Amniotic stem cell (primary cell): Measurements from ENCODE around the gene TPX2.
"Not testable (repeated sequence)": the region's sequence is repeated elsewhere in the genome, so short reads cannot be mapped to it uniquely, and the experiment has no call there.

ENCODE experiments used
- DNase-seq: peaks from one replicate; lab custom pipeline; 2025; lab: John Stamatoyannopoulos, UW

TPX2 gene

GRCh38 chr20:31813611-31814010, 74.5 kb downstream of the TPX2 start:
- no peak for DNase-seq

- not testable (repeated sequence) for DNase-seq
These were observed 75.1 kb downstream of the TPX2 start for GRCh38 chr20:31814142-31814541.

- DNase-seq, result no peak
These were observed 76.5 kb downstream of the TPX2 start for GRCh38 chr20:31815408-31816188.

- DNase-seq, result no peak
These were observed 77.1 kb downstream of the TPX2 start for GRCh38 chr20:31816221-31816620.

GRCh38 chr20:31817461-31817860, 78.4 kb downstream of the TPX2 start:
- no peak for DNase-seq

GRCh38 chr20:31818376-31818908, 79.4 kb downstream of the TPX2 start:
- DNase-seq, result no peak

GRCh38 chr20:31819083-31819784, 80.1 kb downstream of the TPX2 start, which contains the start of gene MYLK2:
TSS of gene MYLK2 (plus strand) at chr20:31819356. CDS start at chr20:31819581, 225 bp downstream.
- no peak for DNase-seq

GRCh38 chr20:31820228-31820627, 81.1 kb downstream of the TPX2 start:
- DNase-seq, result no peak

- DNase-seq, result no peak
These were observed 82.3 kb downstream of the TPX2 start for GRCh38 chr20:31821427-31821826.

GRCh38 chr20:31822421-31823330, 83.6 kb downstream of the TPX2 start:
- no peak for DNase-seq

GRCh38 chr20:31823360-31824124, 84.5 kb downstream of the TPX2 start:
- DNase-seq, result no peak

GRCh38 chr20:31824125-31824485, 85.0 kb downstream of the TPX2 start:
- DNase-seq, result no peak

GRCh38 chr20:31824554-31825313, 85.6 kb downstream of the TPX2 start:
- DNase-seq, result no peak

- DNase-seq, result no peak
These were observed 87.0 kb downstream of the TPX2 start for GRCh38 chr20:31826074-31826473.

GRCh38 chr20:31827059-31827458, 88.0 kb downstream of the TPX2 start:
- no peak for DNase-seq

- not testable (repeated sequence) for DNase-seq
These were observed 88.9 kb downstream of the TPX2 start for GRCh38 chr20:31828016-31828415.

- no peak for DNase-seq
These were observed 90.6 kb downstream of the TPX2 start for GRCh38 chr20:31829731-31830130.

- DNase-seq, result no peak
These were observed 91.4 kb downstream of the TPX2 start for GRCh38 chr20:31830406-31830981.

- DNase-seq, result no peak
These were observed 92.1 kb downstream of the TPX2 start for GRCh38 chr20:31831211-31831610.

- no peak for DNase-seq
These were observed 92.7 kb downstream of the TPX2 start for GRCh38 chr20:31831771-31832306.
